Mesothelial cell of epicardium (in vitro differentiated cells): ENCODE data around the gene DTL. TPM values are rescaled to one million over a fixed set of nuclear protein-coding genes. Genes with fewer than 3 reads are reported as not detected.

Experiments used
- DNase-seq, 2 experiments: peaks; one replicate each; pipeline ENCODE4 v3.0.0; 2021; ENCODE audit warnings: low spot score in 2 of 2; ENCODE audit not compliant: unreplicated experiment in 2 of 2
- H3K27ac Mint-ChIP-seq: 2 replicates; pipeline ENCODE4 v1.8.0; 2021; ENCODE audit warnings: mixed read lengths
- H3K27me3 Mint-ChIP-seq: 2 replicates; pipeline ENCODE4 v1.8.0; 2021; ENCODE audit warnings: low read depth, mixed read lengths
- H3K36me3 Mint-ChIP-seq: 2 replicates; pipeline ENCODE4 v1.8.0; 2021; ENCODE audit warnings: mixed read lengths
- H3K4me1 Mint-ChIP-seq: 2 replicates; pipeline ENCODE4 v1.8.0; 2021; ENCODE audit warnings: mixed read lengths
- H3K4me3 Mint-ChIP-seq: 2 replicates; pipeline ENCODE4 v1.8.0; 2021; ENCODE audit warnings: mild to moderate bottlenecking, moderate library complexity, mixed read lengths
- H3K9me3 Mint-ChIP-seq: 2 replicates; pipeline ENCODE4 v1.8.0; 2021; ENCODE audit warnings: mixed read lengths
- total RNA-seq: library from RNA; stranded (reverse); gene quantifications from 3 replicates; pipeline ENCODE4 v1.2.1, GENCODE V29; 2021
- TF ChIP-seq, protein P1 (sequence below): fragments of 200-600 bp; sonication (generic); IDR thresholded peaks from one replicate; pipeline ENCODE4 v1.5.0; 2021; ENCODE audit warnings: antibody characterized with exemption; ENCODE audit not compliant: unreplicated experiment

DTL gene
- total RNA-seq, 1 donor from 2014 or later = 12.7 TPM

DNA sequence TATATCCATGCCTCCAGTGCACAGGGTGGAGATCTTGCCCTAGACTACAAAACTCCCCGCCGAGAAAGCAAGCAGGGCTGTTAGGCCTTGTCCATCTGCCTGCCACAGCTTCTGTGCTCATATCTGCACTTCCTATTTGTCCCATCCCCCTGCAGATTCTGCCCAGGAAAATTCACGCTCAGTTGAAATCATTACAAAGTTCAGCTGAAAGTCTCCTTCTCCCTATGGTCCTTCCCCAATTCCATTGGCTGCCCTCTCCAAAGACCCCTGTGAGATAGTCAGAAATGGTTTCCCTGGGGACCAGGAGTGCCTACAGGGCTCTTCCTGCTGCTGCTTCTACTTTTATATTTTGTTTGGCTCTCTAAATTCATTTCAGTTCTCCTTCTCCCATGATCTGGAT is 63.2 kb downstream of the DTL start:
- no peak overlapping the region for H3K4me3 Mint-ChIP-seq
- DNase-seq = no peak
- no peak overlapping the region for H3K27ac Mint-ChIP-seq
- H3K27me3 Mint-ChIP-seq = no peaks in the 10 kb centered on the region
- H3K4me1 Mint-ChIP-seq = no peaks in the 10 kb centered on the region
- TF ChIP-seq, protein P1, sequence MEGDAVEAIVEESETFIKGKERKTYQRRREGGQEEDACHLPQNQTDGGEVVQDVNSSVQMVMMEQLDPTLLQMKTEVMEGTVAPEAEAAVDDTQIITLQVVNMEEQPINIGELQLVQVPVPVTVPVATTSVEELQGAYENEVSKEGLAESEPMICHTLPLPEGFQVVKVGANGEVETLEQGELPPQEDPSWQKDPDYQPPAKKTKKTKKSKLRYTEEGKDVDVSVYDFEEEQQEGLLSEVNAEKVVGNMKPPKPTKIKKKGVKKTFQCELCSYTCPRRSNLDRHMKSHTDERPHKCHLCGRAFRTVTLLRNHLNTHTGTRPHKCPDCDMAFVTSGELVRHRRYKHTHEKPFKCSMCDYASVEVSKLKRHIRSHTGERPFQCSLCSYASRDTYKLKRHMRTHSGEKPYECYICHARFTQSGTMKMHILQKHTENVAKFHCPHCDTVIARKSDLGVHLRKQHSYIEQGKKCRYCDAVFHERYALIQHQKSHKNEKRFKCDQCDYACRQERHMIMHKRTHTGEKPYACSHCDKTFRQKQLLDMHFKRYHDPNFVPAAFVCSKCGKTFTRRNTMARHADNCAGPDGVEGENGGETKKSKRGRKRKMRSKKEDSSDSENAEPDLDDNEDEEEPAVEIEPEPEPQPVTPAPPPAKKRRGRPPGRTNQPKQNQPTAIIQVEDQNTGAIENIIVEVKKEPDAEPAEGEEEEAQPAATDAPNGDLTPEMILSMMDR = no peak
- H3K36me3 Mint-ChIP-seq = peaks cover 47% of the 10 kb centered on the region
- peaks cover 28% of the 10 kb centered on the region for H3K9me3 Mint-ChIP-seq

DNA sequence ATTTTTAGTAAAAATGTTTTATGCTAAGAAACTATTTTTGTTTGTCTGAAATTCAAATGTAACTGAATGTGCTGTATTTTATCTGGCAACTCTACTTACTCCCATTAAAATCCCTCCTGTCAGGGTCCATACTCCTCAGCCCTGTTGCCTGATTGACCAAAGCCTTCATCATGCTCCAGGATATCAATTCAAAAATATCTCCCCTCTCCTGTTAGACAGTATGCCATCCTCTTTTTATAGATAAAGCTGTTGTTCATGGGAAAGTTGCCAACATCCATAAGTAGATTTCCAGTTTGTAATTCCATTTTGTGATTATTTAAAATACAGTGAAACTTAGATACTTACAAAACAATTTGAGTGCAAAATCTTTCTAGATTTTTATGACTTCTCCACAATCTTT is 65.7 kb downstream of the DTL start:
- H3K27me3 Mint-ChIP-seq = no peaks in the 10 kb centered on the region
- peaks cover 17% of the 10 kb centered on the region for H3K4me1 Mint-ChIP-seq
- H3K4me3 Mint-ChIP-seq = no peak overlapping the region
- H3K27ac Mint-ChIP-seq = no peak overlapping the region
- peaks cover 25% of the 10 kb centered on the region for H3K36me3 Mint-ChIP-seq
- peaks cover 16% of the 10 kb centered on the region for H3K9me3 Mint-ChIP-seq
- DNase-seq = no peak
- TF ChIP-seq, protein P1 = no peak

DNA sequence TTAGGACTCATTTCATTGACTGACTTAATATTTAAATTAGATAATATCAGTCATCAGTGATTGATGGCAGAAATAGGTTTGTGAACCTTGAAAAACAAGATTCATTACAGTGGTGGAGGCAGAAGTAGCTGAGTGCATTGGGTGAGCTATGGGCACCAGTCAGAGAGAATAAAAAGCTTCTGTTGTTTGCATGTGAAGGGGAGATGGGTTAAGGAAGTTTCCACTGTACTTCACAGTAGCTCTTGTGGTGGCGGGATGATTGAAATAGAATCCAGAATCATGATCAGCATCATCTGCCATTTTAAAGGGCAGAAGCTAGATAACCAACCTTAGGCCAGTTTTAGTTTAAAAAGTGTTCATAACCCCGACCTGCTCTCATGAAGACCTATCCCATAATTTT is 66.2 kb downstream of the DTL start:
- H3K27me3 Mint-ChIP-seq = no peaks in the 10 kb centered on the region
- no peak for DNase-seq
- H3K36me3 Mint-ChIP-seq = peaks cover 20% of the 10 kb centered on the region
- no peak overlapping the region for H3K27ac Mint-ChIP-seq
- TF ChIP-seq, protein P1 = no peak
- no peak overlapping the region for H3K4me3 Mint-ChIP-seq
- H3K9me3 Mint-ChIP-seq = peaks cover 12% of the 10 kb centered on the region
- H3K4me1 Mint-ChIP-seq = peaks cover 18% of the 10 kb centered on the region

DNA sequence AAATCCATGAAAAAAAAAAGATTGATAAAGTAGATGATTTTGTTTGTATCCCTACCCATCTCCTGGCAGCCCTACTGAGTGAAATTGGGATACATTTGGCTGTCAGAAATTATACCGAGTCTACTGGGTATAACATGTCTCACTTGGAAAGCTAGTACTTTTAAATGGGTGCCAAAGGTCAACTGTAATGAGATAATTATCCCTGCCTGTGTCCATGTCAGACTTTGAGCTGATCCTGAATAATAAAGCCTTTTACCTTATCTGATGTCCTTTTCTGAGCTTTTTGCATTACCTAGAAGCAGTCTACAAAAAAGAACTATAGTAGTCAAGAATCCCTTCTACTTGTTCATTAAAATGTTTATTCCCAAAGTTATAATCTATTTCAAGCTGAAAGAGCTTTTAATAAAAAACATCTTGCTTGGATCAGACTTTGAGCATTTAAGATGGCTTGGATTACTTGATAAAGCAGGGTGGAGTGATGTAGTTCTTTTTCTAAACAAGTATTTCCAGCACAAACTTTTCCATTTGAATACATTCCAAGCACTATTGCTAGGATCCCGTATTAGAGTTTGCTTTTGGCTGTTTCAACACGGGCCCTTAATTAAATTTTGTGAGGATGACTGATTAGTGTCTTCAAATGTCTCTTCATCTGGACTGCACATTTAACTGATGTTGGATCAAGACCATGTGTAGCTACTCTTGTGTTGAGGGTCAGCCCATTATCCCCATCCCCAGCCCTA is 69.2 kb downstream of the DTL start:
- Mint-ChIP-seq H3K27me3 (no peaks in the 10 kb centered on the region), H3K36me3 (peaks cover 6% of the 10 kb centered on the region), H3K4me1 (peaks cover 22% of the 10 kb centered on the region), H3K27ac (peak overlapping the region; percentile 11), H3K9me3 (no peaks in the 10 kb centered on the region), H3K4me3 (no peak overlapping the region)
- TF ChIP-seq, protein P1 = no peak
- DNase-seq = no peak

DNA sequence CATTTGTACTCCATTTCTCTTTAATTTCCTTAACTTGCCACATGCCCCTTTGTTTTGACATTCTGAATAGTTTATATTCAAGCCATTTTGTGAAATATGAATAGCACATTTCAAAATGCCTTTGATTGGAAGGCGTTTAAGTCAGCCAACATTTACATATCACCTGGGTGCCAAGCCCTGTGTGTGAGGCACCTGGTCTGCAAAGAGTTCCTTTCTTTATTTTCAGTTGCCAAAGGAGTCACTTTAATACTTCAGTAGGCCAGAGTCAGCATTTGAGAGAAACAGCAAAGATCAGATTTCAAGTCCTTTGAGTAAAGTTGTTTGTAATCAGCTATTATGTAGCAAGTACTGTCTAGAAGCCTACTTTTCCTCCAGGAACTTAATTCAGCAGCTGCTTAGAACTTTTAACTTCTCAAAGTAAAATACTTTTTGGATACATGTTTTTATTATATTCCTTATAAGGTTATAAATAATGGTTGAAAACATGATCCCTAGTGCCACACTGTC is 70.8 kb downstream of the DTL start:
- Mint-ChIP-seq H3K27me3 (no peaks in the 10 kb centered on the region), H3K4me1 (peaks cover 22% of the 10 kb centered on the region), H3K4me3 (no peak overlapping the region), H3K9me3 (no peaks in the 10 kb centered on the region), H3K27ac (no peak overlapping the region), H3K36me3 (no peaks in the 10 kb centered on the region)
- DNase-seq = no peak
- TF ChIP-seq, protein P1 = no peak

DNA sequence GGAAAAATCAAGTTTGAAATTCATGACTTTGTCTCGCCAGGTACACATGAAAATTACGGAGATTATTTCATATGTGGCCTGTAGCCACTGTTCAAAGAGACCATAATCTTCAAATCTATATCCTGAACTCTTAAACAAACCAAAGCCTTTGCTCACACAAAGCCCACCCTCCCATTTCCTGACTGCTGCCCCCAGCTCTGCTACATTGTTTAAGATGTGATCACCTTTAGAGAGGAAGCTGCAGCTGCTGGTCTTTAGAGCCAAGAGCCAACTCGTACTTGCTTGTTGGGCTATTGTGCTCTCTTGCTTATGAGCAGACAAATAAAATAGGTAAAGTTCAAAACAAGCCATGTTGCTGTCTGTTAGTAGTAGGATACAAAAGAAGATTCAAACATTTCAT is 71.9 kb downstream of the DTL start:
- TF ChIP-seq, protein P1 = no peak
- no peaks in the 10 kb centered on the region for H3K9me3 Mint-ChIP-seq
- H3K27me3 Mint-ChIP-seq = no peaks in the 10 kb centered on the region
- H3K4me3 Mint-ChIP-seq = no peak overlapping the region
- peaks cover 22% of the 10 kb centered on the region for H3K4me1 Mint-ChIP-seq
- DNase-seq = no peak
- no peak overlapping the region for H3K27ac Mint-ChIP-seq
- H3K36me3 Mint-ChIP-seq = no peaks in the 10 kb centered on the region
